Measurements from ENCODE around the gene SERPINE3.

Gene SERPINE3

GRCh38 chr13:51339354-51339753 lies at the start of gene SERPINE3:
Gene SERPINE3, plus strand, starts transcription at chr13:51339691. Its CDS starts 1,401 bp downstream, at chr13:51341092.
- no peak for DNase-seq (ENCODE audit: low spot score)

GRCh38 chr13:51291341-51291740 lies 48.1 kb upstream of the SERPINE3 start:
- DNase-seq (ENCODE audit: low spot score) = no peak

GRCh38 chr13:51292000-51292565 lies 47.4 kb upstream of the SERPINE3 start:
- no peak for DNase-seq (ENCODE audit: low spot score)

- no peak for DNase-seq (ENCODE audit: low spot score)
Measured at GRCh38 chr13:51297556-51297955, 41.9 kb upstream of the SERPINE3 start.

GRCh38 chr13:51298812-51299211 lies 40.7 kb upstream of the SERPINE3 start:
- DNase-seq (ENCODE audit: low spot score) = no peak

GRCh38 chr13:51303063-51303552 lies 36.4 kb upstream of the SERPINE3 start:
- no peak for DNase-seq (ENCODE audit: low spot score)

- DNase-seq (ENCODE audit: low spot score) = no peak
Measured at GRCh38 chr13:51303882-51304281, 35.6 kb upstream of the SERPINE3 start.

GRCh38 chr13:51305271-51305967 lies 34.1 kb upstream of the SERPINE3 start:
- no peak for DNase-seq (ENCODE audit: low spot score)

GRCh38 chr13:51308781-51309180 lies 30.7 kb upstream of the SERPINE3 start:
- no peak for DNase-seq (ENCODE audit: low spot score)

GRCh38 chr13:51311231-51311630 lies 28.3 kb upstream of the SERPINE3 start:
- DNase-seq (ENCODE audit: low spot score) = no peak

- DNase-seq (ENCODE audit: low spot score) = no peak
Measured at GRCh38 chr13:51311957-51312520, 27.5 kb upstream of the SERPINE3 start.

- no peak for DNase-seq (ENCODE audit: low spot score)
Measured at GRCh38 chr13:51313619-51314018, 25.9 kb upstream of the SERPINE3 start.

- DNase-seq (ENCODE audit: low spot score) = no peak
Measured at GRCh38 chr13:51317262-51317661, 22.2 kb upstream of the SERPINE3 start.

GRCh38 chr13:51318015-51318414 lies 21.5 kb upstream of the SERPINE3 start:
- no peak for DNase-seq (ENCODE audit: low spot score)

GRCh38 chr13:51318876-51319275 lies 20.6 kb upstream of the SERPINE3 start:
- DNase-seq (ENCODE audit: low spot score) = no peak

GRCh38 chr13:51321836-51322235 lies 17.7 kb upstream of the SERPINE3 start:
- DNase-seq (ENCODE audit: low spot score) = no peak

GRCh38 chr13:51322826-51323225 lies 16.7 kb upstream of the SERPINE3 start:
- DNase-seq (ENCODE audit: low spot score) = no peak

GRCh38 chr13:51323824-51324511 lies 15.5 kb upstream of the SERPINE3 start:
- DNase-seq (ENCODE audit: low spot score) = no peak

- no peak for DNase-seq (ENCODE audit: low spot score)
Measured at GRCh38 chr13:51324714-51325420, 14.6 kb upstream of the SERPINE3 start.

- no peak for DNase-seq (ENCODE audit: low spot score)
Measured at GRCh38 chr13:51325837-51326236, 13.7 kb upstream of the SERPINE3 start.

- DNase-seq (ENCODE audit: low spot score) = no peak
Measured at GRCh38 chr13:51326777-51327176, 12.7 kb upstream of the SERPINE3 start.

GRCh38 chr13:51327961-51328360 lies 11.5 kb upstream of the SERPINE3 start:
- DNase-seq (ENCODE audit: low spot score) = no peak
